Ascending aorta (tissue), 2 donors: ENCODE data around the gene FBXL14. TPM values are rescaled to one million over a fixed set of nuclear protein-coding genes. Genes with fewer than 3 reads are reported as not detected.

Source experiments
- DNase-seq, 2 donors: peaks; one replicate each; pipeline ENCODE4 v3.0.0-alpha.2; 2019; ENCODE audit warnings: low spot score in 2 of 2
- H3K27ac ChIP-seq, 2 donors: fragments of 200-600 bp; sonication (generic); one replicate each; pipeline ENCODE4 v1.5.1; 2016 to 2017; ENCODE audit warnings: mild to moderate bottlenecking in 1 of 2
- H3K27me3 ChIP-seq: fragments of 200-600 bp; sonication (generic); one replicate; pipeline ENCODE4 v1.5.1; 2017
- H3K36me3 ChIP-seq, 2 donors: fragments of 200-600 bp; sonication (generic); one replicate each; pipeline ENCODE4 v1.5.1; 2016
- H3K4me1 ChIP-seq, 2 donors: fragments of 200-600 bp; sonication (generic); one replicate each; pipeline ENCODE4 v1.5.1; 2016 to 2017; ENCODE audit warnings: mild to moderate bottlenecking in 1 of 2
- H3K4me3 ChIP-seq, 2 donors: fragments of 200-600 bp; sonication (generic); one replicate each; pipeline ENCODE4 v1.5.1; 2016 to 2017; ENCODE audit warnings: mild to moderate bottlenecking in 1 of 2
- H3K9me3 ChIP-seq, 2 donors: fragments of 200-600 bp; sonication (generic); one replicate each; pipeline ENCODE4 v1.5.1; 2016
- CTCF ChIP-seq, 3 experiments: fragments of 200-600 bp in 2 of 3; fragments of 450-650 bp in 1 of 3; sonication (generic) in 2 of 3; IDR thresholded peaks; one replicate each; pipeline ENCODE4 v1.5.1; 2016 to 2019; ENCODE audit warnings: antibody characterized with exemption in 3 of 3, mild to moderate bottlenecking in 1 of 3, moderate library complexity in 1 of 3
- intact Hi-C: fragments of 100-400 bp; cut with DNase I; formaldehyde crosslinking; loops from one replicate; pipeline ENCODE4 v1.15.1; 2023
- total RNA-seq: library from RNA; depleted of rRNA; stranded (reverse); fragments of >200 nt; gene quantifications from one replicate; pipeline ENCODE4 v1.1.0, GENCODE V29; 2016

The FBXL14 gene
- total RNA-seq, 1 donor from 2014 or later: 14.7 TPM

GRCh38 chr12:1628666-1629337 is 34.4 kb upstream of the FBXL14 start, which contains the start of gene WNT5B:
Gene WNT5B (plus strand): TSS chr12:1629231. CDS start chr12:1631355, 2,124 bp downstream.
- H3K4me3 ChIP-seq: peak within 1 kb of the TSS; percentile 47 to 63
- H3K9me3 ChIP-seq: no peaks in the 10 kb centered on the region
- intact Hi-C loops: no loop called here
- DNase-seq: no peak
- H3K4me1 ChIP-seq: no peaks in the 10 kb centered on the region
- no peak for TF ChIP-seq CTCF (IDR thresholded peaks at IDR 0.05)
- H3K27ac ChIP-seq: no peak within 1 kb of the TSS
- no peaks in the 10 kb centered on the region for H3K36me3 ChIP-seq
- H3K27me3 ChIP-seq: no peaks in the 10 kb centered on the region

- no peak for DNase-seq
- H3K27me3 ChIP-seq: no peaks in the 10 kb centered on the region
- H3K4me1 ChIP-seq: no peaks in the 10 kb centered on the region
- H3K36me3 ChIP-seq: no peaks in the 10 kb centered on the region
- intact Hi-C loops: no loop called here
- H3K27ac ChIP-seq: no peak overlapping the region
- no peak overlapping the region for H3K4me3 ChIP-seq
- no peak for TF ChIP-seq CTCF (IDR thresholded peaks at IDR 0.05)
- no peaks in the 10 kb centered on the region for H3K9me3 ChIP-seq
Observed at GRCh38 chr12:1622406-1622805, 28.0 kb upstream of the FBXL14 start.

GRCh38 chr12:1620092-1620491 is 25.7 kb upstream of the FBXL14 start:
- no peaks in the 10 kb centered on the region for H3K4me1 ChIP-seq
- no peaks in the 10 kb centered on the region for H3K27me3 ChIP-seq
- no peak overlapping the region for H3K27ac ChIP-seq
- H3K4me3 ChIP-seq: no peak overlapping the region
- no peak for TF ChIP-seq CTCF (IDR thresholded peaks at IDR 0.05)
- H3K9me3 ChIP-seq: no peaks in the 10 kb centered on the region
- intact Hi-C loops: no loop called here
- no peak for DNase-seq
- H3K36me3 ChIP-seq: no peaks in the 10 kb centered on the region

- Histone ChIP-seq H3K4me1 (no peaks in the 10 kb centered on the region), H3K9me3 (no peaks in the 10 kb centered on the region), H3K36me3 (no peaks in the 10 kb centered on the region), H3K27ac (no peak overlapping the region), H3K4me3 (no peak overlapping the region), H3K27me3 (no peaks in the 10 kb centered on the region)
- peak in 1 of 2 donors; percentile 77 for DNase-seq
- no peak for TF ChIP-seq CTCF (IDR thresholded peaks at IDR 0.05)
- intact Hi-C loops: no loop called here
Observed at GRCh38 chr12:1619587-1619986, 25.2 kb upstream of the FBXL14 start.

- Histone ChIP-seq H3K27ac (no peak overlapping the region), H3K36me3 (no peaks in the 10 kb centered on the region), H3K27me3 (no peaks in the 10 kb centered on the region), H3K4me1 (no peaks in the 10 kb centered on the region), H3K4me3 (no peak overlapping the region), H3K9me3 (no peaks in the 10 kb centered on the region)
- no peak for TF ChIP-seq CTCF (IDR thresholded peaks at IDR 0.05)
- intact Hi-C loops: no loop called here
- DNase-seq: no peak
Observed at GRCh38 chr12:1619159-1619558, 24.8 kb upstream of the FBXL14 start.

- no peaks in the 10 kb centered on the region for H3K27me3 ChIP-seq
- H3K27ac ChIP-seq: no peak overlapping the region
- no peak overlapping the region for H3K4me3 ChIP-seq
- intact Hi-C loops: no loop called here
- H3K9me3 ChIP-seq: no peaks in the 10 kb centered on the region
- DNase-seq: no peak
- TF ChIP-seq CTCF (IDR thresholded peaks at IDR 0.05): no peak
- no peaks in the 10 kb centered on the region for H3K36me3 ChIP-seq
- H3K4me1 ChIP-seq: no peaks in the 10 kb centered on the region
Observed at GRCh38 chr12:1618489-1618888, 24.1 kb upstream of the FBXL14 start.
